Measurements from ENCODE around the gene KRTAP10-9.
"Not testable (repeated sequence)": the region's sequence is repeated elsewhere in the genome, so short reads cannot be mapped to it uniquely, and the experiment has no call there.

Gene KRTAP10-9

GRCh38 chr21:44596068-44596725 lies 30.7 kb upstream of the KRTAP10-9 start:
- no peak for TF ChIP-seq CTCF (conservative IDR thresholded peaks at IDR 0.05; ENCODE audit: control insufficient read depth, insufficient read depth, low read depth, low read length)
- no peak for DNase-seq (ENCODE audit: low read depth)
- H3K4me3 ChIP-seq (ENCODE audit: control insufficient read depth, low read depth, low read length): no peak overlapping the region

GRCh38 chr21:44598061-44598460 lies 28.8 kb upstream of the KRTAP10-9 start:
- no peak for DNase-seq (ENCODE audit: low read depth)
- TF ChIP-seq CTCF (conservative IDR thresholded peaks at IDR 0.05; ENCODE audit: control insufficient read depth, insufficient read depth, low read depth, low read length): no peak
- H3K4me3 ChIP-seq (ENCODE audit: control insufficient read depth, low read depth, low read length): no peak overlapping the region

- no peak overlapping the region for H3K4me3 ChIP-seq (ENCODE audit: control insufficient read depth, low read depth, low read length)
- no peak for TF ChIP-seq CTCF (conservative IDR thresholded peaks at IDR 0.05; ENCODE audit: control insufficient read depth, insufficient read depth, low read depth, low read length)
- no peak for DNase-seq (ENCODE audit: low read depth)
Observed at GRCh38 chr21:44599264-44600029, 27.4 kb upstream of the KRTAP10-9 start.

GRCh38 chr21:44600118-44600978 lies 26.5 kb upstream of the KRTAP10-9 start, which contains the start of gene KRTAP10-7:
KRTAP10-7 (plus strand) TSS chr21:44600597; CDS start chr21:44600622, 25 bp downstream.
- DNase-seq (ENCODE audit: low read depth); H3K4me3 ChIP-seq (ENCODE audit: control insufficient read depth, low read depth, low read length): not testable (repeated sequence)

GRCh38 chr21:44601091-44601490 lies 25.8 kb upstream of the KRTAP10-9 start:
- H3K4me3 ChIP-seq (ENCODE audit: control insufficient read depth, low read depth, low read length): not testable (repeated sequence)

GRCh38 chr21:44601596-44602462 lies 25.1 kb upstream of the KRTAP10-9 start:
- no peak for DNase-seq (ENCODE audit: low read depth)
- TF ChIP-seq CTCF (conservative IDR thresholded peaks at IDR 0.05; ENCODE audit: control insufficient read depth, insufficient read depth, low read depth, low read length): no peak

More at GRCh38 chr21:44601091-44601490, 25.8 kb upstream of the KRTAP10-9 start:
- DNase-seq (ENCODE audit: low read depth): not testable (repeated sequence)

GRCh38 chr21:44602463-44602850 lies 24.4 kb upstream of the KRTAP10-9 start:
- no peak overlapping the region for H3K4me3 ChIP-seq (ENCODE audit: control insufficient read depth, low read depth, low read length)
- TF ChIP-seq CTCF (conservative IDR thresholded peaks at IDR 0.05; ENCODE audit: control insufficient read depth, insufficient read depth, low read depth, low read length): no peak
- DNase-seq (ENCODE audit: low read depth): no peak

More at GRCh38 chr21:44601596-44602462, 25.1 kb upstream of the KRTAP10-9 start:
- no peak overlapping the region for H3K4me3 ChIP-seq (ENCODE audit: control insufficient read depth, low read depth, low read length)

Measured in fibroblast of mammary gland (primary cell).